HG02610 (cell line): ENCODE results near the gene STARD5.

Source experiments
- ATAC-seq: cut with Tn5 transposase; IDR thresholded peaks from one replicate; pipeline ENCODE4 v1.9.1; 2021; ENCODE audit warnings: mild to moderate bottlenecking, moderate library complexity; ENCODE audit not compliant: unreplicated experiment

Gene STARD5

DNA sequence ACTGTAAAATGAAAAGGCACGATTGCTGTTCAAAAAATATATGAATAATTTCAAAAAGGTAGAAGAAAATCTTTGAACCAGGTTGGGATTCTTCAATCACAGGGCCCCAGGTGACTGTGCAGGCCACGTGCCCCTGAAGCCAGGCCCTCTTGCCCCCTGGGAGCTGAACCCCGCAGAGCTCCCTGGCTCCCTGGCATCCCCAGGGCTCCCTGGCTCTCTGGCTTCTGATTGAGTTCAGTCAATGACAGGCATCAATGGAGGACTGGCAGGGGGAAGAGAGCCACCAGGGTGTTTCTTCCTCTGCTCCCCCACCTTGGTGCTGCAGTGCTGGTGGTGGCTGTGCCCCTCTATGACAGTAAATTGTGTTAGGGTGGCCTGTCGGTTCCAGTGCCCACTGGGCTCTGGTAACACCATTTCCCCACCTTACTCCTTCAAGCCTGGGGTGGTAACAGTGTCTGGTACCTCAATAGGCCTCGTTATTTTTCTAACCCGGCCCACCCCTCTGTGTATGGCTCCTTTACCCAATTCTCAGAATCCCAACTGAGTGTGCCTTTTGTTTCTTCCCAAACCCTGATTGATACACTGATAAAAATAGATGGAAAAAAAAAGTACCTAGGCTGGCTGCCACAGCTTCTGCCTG is 62.6 kb downstream of the STARD5 start:
- no peak for ATAC-seq

DNA sequence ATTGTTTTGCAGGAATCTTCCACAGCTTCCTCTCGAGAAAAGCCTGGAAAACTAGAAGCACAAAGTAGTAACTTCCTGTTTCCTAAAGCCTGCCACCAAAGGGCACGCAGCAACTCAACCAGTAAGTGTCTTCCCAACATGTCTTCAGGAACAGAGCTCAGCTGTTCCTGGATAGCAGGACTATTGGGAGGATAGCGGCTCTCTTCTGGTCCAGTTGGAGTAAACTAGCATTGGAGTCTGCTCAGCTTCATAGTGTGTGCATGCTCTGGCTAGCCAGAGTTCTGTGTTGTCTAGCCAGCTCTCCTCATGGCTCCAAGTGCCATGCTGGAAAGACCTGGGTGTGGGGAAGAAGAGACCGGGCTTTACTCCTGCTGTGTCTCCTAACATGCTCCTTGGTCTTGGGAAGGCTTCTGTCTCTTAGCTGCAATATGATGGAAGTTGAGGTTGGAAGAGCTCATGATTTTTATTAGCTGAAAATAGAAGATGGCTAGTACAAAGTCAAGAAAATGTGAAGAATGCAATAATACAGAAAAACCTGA is 64.1 kb downstream of the STARD5 start:
- ATAC-seq: no peak
